ENCODE measurements around the gene TCTN2.

GRCh38 chr12:123696646-123697045 lies 25.7 kb downstream of the TCTN2 start:
- TF ChIP-seq CTCF (IDR thresholded peaks at IDR 0.05; ENCODE audit: poor library complexity) (no peak), EZH2phosphoT487 (IDR thresholded peaks at IDR 0.05; ENCODE audit: low read depth, severe bottlenecking, unreplicated experiment) (no peak), EZH2 (IDR thresholded peaks at IDR 0.05; ENCODE audit: borderline replicate concordance) (no peak)

All from hepatocyte (in vitro differentiated cells).